Skeletal muscle tissue (tissue), 4 donors: Measurements from ENCODE around the gene VSTM2L. TPM values are rescaled to one million over a fixed set of nuclear protein-coding genes. Genes with fewer than 3 reads are reported as not detected.

ENCODE experiments used
- H3K27ac ChIP-seq: one replicate; pipeline ENCODE4 v1.7.0; 2013; ENCODE audit warnings: mild to moderate bottlenecking, low read depth, low read length, inconsistent platforms
- H3K27me3 ChIP-seq, 3 donors: one replicate each; pipeline ENCODE4 v1.7.0; 2013; ENCODE audit warnings: low read length in 3 of 3; ENCODE audit not compliant: control insufficient read depth in 3 of 3, insufficient read depth in 3 of 3
- H3K36me3 ChIP-seq, 3 donors: one replicate each; pipeline ENCODE4 v1.7.0; 2013; ENCODE audit warnings: low read length in 3 of 3; ENCODE audit not compliant: control insufficient read depth in 3 of 3, insufficient read depth in 3 of 3
- H3K4me1 ChIP-seq, 3 donors: one replicate each; pipeline ENCODE4 v1.7.0; 2013; ENCODE audit warnings: low read length in 3 of 3, mild to moderate bottlenecking in 3 of 3; ENCODE audit not compliant: control insufficient read depth in 3 of 3, insufficient read depth in 3 of 3
- H3K4me3 ChIP-seq, 3 donors: one replicate each; pipeline ENCODE4 v1.7.0; 2013; ENCODE audit warnings: low read length in 3 of 3
- H3K9ac ChIP-seq, 3 donors: one replicate each; pipeline ENCODE4 v1.7.0; 2013; ENCODE audit warnings: low read length in 3 of 3, mild to moderate bottlenecking in 3 of 3, moderate library complexity in 2 of 3, low read depth in 1 of 3
- H3K9me3 ChIP-seq, 3 donors: one replicate each; pipeline ENCODE4 v1.7.0; 2013; ENCODE audit warnings: low read length in 3 of 3; ENCODE audit not compliant: control insufficient read depth in 3 of 3
- total RNA-seq: library from RNA; depleted of rRNA; stranded (reverse); fragments of >200 nt; gene quantifications from one replicate; pipeline ENCODE4 v1.2.3, GENCODE V29; 2014
- donor health status: Osteomylitis.

VSTM2L gene
- total RNA-seq, 1 donor from 2014 or later = not detected

- no peak overlapping the region for H3K9ac ChIP-seq
- no peaks in the 10 kb centered on the region for H3K9me3 ChIP-seq
- H3K4me1 ChIP-seq = no peaks in the 10 kb centered on the region
- no peak overlapping the region for H3K4me3 ChIP-seq
- no peaks in the 10 kb centered on the region for H3K27me3 ChIP-seq
- H3K36me3 ChIP-seq = peaks cover 4 to 8% (median 5%) of the 10 kb centered on the region in 3 donors
- H3K27ac ChIP-seq = no peak overlapping the region
Measured at GRCh38 chr20:37976887-37977286, 74.0 kb downstream of the VSTM2L start.

GRCh38 chr20:37977338-37977737 is 74.4 kb downstream of the VSTM2L start:
- Histone ChIP-seq H3K9ac (no peak overlapping the region), H3K9me3 (no peaks in the 10 kb centered on the region)

GRCh38 chr20:37977786-37978185 is 74.9 kb downstream of the VSTM2L start:
- Histone ChIP-seq H3K4me1 (no peaks in the 10 kb centered on the region), H3K9ac (no peak overlapping the region), H3K9me3 (no peaks in the 10 kb centered on the region), H3K36me3 (peaks cover 6 to 9% (median 7%) of the 10 kb centered on the region in 3 donors), H3K4me3 (no peak overlapping the region), H3K27ac (no peak overlapping the region), H3K27me3 (no peaks in the 10 kb centered on the region)

More at GRCh38 chr20:37977338-37977737, 74.4 kb downstream of the VSTM2L start:
- no peak overlapping the region for H3K4me3 ChIP-seq
- H3K27me3 ChIP-seq = no peaks in the 10 kb centered on the region
- no peaks in the 10 kb centered on the region for H3K4me1 ChIP-seq
- no peak overlapping the region for H3K27ac ChIP-seq
- H3K36me3 ChIP-seq = peaks cover 6 to 9% (median 6%) of the 10 kb centered on the region in 3 donors

- Histone ChIP-seq H3K4me1 (peaks cover 5 to 8% (median 6%) of the 10 kb centered on the region in 3 donors), H3K27ac (no peak overlapping the region), H3K27me3 (no peaks in the 10 kb centered on the region), H3K9me3 (no peaks in the 10 kb centered on the region), H3K36me3 (peaks cover 7 to 11% (median 11%) of the 10 kb centered on the region in 3 donors), H3K9ac (no peak overlapping the region), H3K4me3 (no peak overlapping the region)
Measured at GRCh38 chr20:37979021-37979985, 76.4 kb downstream of the VSTM2L start.

GRCh38 chr20:37980383-37980782 is 77.5 kb downstream of the VSTM2L start:
- Histone ChIP-seq H3K9ac (no peak overlapping the region), H3K9me3 (no peaks in the 10 kb centered on the region), H3K4me3 (no peak overlapping the region), H3K36me3 (peaks cover 7 to 11% (median 11%) of the 10 kb centered on the region in 3 donors), H3K4me1 (peaks cover 9 to 15% (median 13%) of the 10 kb centered on the region in 3 donors), H3K27ac (no peak overlapping the region), H3K27me3 (no peaks in the 10 kb centered on the region)

- H3K4me3 ChIP-seq = no peak overlapping the region
- H3K9me3 ChIP-seq = no peaks in the 10 kb centered on the region
- no peaks in the 10 kb centered on the region for H3K27me3 ChIP-seq
- H3K9ac ChIP-seq = no peak overlapping the region
- peaks cover 9 to 19% (median 13%) of the 10 kb centered on the region in 3 donors for H3K4me1 ChIP-seq
- H3K36me3 ChIP-seq = peaks cover 7 to 11% (median 11%) of the 10 kb centered on the region in 3 donors
- no peak overlapping the region for H3K27ac ChIP-seq
Measured at GRCh38 chr20:37980876-37981275, 77.9 kb downstream of the VSTM2L start.

- Histone ChIP-seq H3K27ac (no peak overlapping the region), H3K4me1 (peaks cover 16 to 26% (median 20%) of the 10 kb centered on the region in 3 donors), H3K9ac (no peak overlapping the region), H3K27me3 (no peaks in the 10 kb centered on the region), H3K36me3 (peaks cover 7 to 11% (median 11%) of the 10 kb centered on the region in 3 donors), H3K9me3 (no peaks in the 10 kb centered on the region), H3K4me3 (no peak overlapping the region)
Measured at GRCh38 chr20:37981568-37981967, 78.6 kb downstream of the VSTM2L start.

- Histone ChIP-seq H3K36me3 (peaks cover 7 to 11% (median 11%) of the 10 kb centered on the region in 3 donors), H3K9me3 (no peaks in the 10 kb centered on the region), H3K9ac (no peak overlapping the region), H3K4me1 (peaks cover 31 to 43% (median 37%) of the 10 kb centered on the region in 3 donors), H3K27me3 (no peaks in the 10 kb centered on the region), H3K4me3 (no peak overlapping the region), H3K27ac (no peak overlapping the region)
Measured at GRCh38 chr20:37983286-37983685, 80.4 kb downstream of the VSTM2L start.

GRCh38 chr20:37984018-37984785 is 81.3 kb downstream of the VSTM2L start:
- Histone ChIP-seq H3K4me3 (no peak overlapping the region), H3K36me3 (peaks cover 7 to 11% (median 11%) of the 10 kb centered on the region in 3 donors), H3K27me3 (no peaks in the 10 kb centered on the region), H3K9ac (peak overlapping the region in 1 of 3 donors; percentile 50), H3K9me3 (no peaks in the 10 kb centered on the region), H3K27ac (no peak overlapping the region), H3K4me1 (peaks cover 35 to 52% (median 45%) of the 10 kb centered on the region in 3 donors)
